HG03565 (cell line): Measurements from ENCODE around the gene CELSR1.
"Not testable (repeated sequence)": the region's sequence is repeated elsewhere in the genome, so short reads cannot be mapped to it uniquely, and the experiment has no call there.

Experiments
- ATAC-seq: cut with Tn5 transposase; IDR thresholded peaks from one replicate; pipeline ENCODE4 v1.9.1; 2021; ENCODE audit warnings: mild to moderate bottlenecking, moderate library complexity; ENCODE audit not compliant: unreplicated experiment

Gene CELSR1

DNA sequence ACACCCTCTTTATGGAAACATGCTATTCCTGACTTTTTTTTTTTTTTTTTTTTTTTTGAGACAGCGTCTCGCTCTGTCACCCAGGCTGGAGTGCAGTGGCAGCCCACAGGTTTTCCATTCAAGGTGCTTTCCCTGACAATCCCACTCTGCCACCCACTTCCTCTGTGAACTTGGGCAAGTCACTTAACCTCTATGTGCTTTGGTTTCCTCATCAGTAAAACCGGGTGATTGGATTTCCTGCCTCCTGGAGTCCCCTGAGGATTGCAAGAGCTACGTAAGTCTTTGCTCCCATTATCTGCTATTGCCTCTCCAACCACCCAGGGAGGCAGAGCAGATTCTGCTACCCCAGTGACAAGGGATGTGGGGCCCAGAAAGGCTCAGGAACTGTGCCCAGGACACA is 54.1 kb downstream of the CELSR1 start:
- ATAC-seq, result no peak

- no peak for ATAC-seq
Measured at GRCh38 chr22:46482056-46482675, 55.3 kb downstream of the CELSR1 start.

DNA sequence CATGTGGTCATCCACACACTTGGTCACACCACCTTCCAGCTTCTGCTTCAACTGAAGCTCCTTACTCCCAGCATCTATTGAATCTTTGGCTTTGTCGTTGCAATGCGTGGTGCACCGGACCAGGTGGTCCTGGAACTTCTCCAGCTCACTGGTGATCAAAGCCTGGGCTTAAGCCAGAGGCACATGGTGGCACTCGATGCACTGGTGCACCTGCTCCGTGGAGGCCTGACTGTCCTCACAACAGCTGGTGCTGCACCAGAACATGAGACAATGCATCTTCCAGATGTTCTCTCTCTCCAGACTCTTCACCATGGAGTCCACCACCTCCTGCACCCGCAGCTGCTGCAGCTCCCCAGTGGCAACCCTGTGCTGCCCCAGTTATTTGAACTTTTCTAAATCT is 56.0 kb downstream of the CELSR1 start:
- no peak for ATAC-seq

GRCh38 chr22:46480396-46480795 is 57.0 kb downstream of the CELSR1 start:
- no peak for ATAC-seq

- ATAC-seq, result no peak
Measured at GRCh38 chr22:46479046-46479445, 58.4 kb downstream of the CELSR1 start.

DNA sequence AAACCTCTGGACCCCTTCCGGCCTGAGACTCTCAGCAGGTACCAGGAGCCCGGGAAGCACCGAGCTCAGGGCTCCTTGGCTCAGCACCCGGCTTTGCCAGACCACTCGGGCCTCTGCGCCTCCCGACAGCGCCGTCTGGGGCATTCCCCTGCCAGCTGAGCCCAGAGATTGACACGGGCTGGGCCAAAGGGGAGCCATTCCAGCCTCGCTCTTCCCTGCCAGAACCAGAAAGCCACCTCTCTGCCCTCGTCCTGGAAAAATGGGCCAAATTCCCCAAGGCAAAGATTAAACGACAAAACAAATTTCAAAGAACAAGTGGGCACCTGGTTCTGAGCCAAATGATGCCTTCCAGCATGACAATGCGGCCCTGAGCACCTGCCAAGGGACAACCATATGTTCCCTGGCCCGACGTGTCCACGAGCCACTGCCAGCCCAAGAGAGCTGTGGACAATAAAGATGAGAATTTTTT is 59.3 kb downstream of the CELSR1 start:
- no peak for ATAC-seq

- ATAC-seq, result no peak
Measured at GRCh38 chr22:46476547-46476941, 60.9 kb downstream of the CELSR1 start.

GRCh38 chr22:46473896-46474557 is 63.4 kb downstream of the CELSR1 start:
- ATAC-seq, result no peak

- ATAC-seq, result no peak
Measured at GRCh38 chr22:46473021-46473779, 64.2 kb downstream of the CELSR1 start.

DNA sequence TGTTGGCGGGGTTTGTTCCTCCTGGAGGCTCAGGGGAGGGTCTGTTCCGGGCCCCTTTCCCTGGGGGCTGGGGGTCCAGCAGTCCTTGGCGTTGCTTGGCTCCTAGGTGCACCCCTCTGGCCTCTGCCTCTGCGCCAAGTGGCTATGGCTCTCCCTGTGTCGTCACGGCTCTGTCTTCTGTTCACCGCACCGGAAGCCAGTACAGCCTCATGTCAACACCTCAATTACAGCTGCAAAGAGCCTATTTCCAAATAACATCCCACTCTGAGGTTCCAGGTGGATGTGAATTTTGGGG is 64.8 kb downstream of the CELSR1 start:
- ATAC-seq, result no peak

GRCh38 chr22:46471901-46472721 is 65.3 kb downstream of the CELSR1 start:
- ATAC-seq, result no peak

DNA sequence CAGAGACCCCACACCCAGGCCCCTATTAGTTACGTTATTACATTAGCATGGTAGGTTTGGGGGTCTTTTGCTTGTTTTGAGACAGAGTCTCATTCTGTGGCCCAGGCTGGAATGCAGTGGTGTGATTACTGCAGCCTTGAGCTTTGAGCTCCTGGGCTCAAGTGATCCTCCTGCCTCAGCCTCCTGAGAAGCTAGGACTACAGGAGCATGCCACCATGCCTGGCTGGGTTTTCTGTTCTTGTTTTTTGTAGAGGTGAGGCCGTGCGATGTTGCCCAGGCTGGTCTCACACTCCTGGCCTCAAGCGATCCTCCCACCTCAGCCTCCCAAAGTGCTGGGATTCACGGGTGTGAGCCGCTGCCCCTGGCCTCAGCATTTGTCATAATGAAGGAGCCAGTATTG is 66.1 kb downstream of the CELSR1 start:
- ATAC-seq, result not testable (repeated sequence)

DNA sequence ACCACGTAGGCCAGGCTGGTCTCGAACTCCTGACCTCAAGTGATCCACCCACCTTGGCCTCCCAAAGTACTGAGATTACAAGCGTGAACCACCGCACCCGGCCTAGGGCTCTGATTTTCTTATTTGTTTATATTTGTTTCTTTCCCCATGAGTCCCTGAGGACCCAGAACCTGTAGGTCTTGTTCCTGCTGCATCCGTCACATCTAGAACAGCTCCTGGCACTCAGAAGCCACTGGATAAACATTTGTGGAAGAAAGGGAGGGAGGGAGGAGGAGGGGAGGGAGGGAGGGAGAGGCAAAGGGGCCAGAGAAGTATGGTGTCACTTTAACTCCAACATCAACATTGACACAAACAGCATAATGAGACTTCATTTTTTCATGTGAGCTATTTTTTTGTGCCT is 67.7 kb downstream of the CELSR1 start:
- no peak for ATAC-seq

DNA sequence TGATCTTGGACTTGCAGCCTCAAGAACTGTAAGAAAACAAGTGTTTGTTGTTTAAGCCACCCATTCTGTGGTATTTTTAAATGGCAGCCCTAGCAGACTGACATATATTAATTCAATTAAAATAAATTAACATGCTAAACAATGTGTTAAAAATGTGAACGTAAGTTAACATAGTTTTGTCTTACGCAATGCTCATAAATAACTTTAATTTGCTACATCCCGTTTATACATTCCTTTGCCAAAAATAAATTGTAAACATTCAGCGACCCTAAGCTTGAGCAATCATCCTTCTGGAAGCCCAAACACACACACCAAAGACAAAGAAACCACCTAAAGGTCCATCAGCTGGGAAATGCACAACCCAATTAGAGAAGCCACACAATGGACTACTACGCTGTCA is 70.4 kb downstream of the CELSR1 start:
- no peak for ATAC-seq

DNA sequence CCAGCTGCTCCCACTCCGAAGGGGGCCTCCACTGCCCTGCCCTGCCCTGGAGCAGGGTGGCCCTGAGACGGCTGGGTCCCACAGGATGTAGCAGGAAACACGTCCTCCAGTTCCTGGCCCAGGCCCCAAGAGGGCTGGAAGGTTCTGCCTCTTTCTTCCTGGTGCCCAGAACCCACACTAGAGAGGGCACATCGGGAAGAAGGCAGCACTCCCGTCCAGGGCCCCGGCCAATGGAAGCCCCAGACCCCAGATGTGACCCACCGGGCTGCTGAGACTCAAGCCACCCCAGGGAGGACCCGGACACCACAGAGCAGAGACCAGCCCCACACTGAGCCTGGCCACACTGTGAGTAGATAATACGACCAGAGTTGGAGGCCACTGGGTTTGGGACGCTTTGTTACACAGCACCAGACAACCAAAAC is 71.2 kb downstream of the CELSR1 start:
- no peak for ATAC-seq

DNA sequence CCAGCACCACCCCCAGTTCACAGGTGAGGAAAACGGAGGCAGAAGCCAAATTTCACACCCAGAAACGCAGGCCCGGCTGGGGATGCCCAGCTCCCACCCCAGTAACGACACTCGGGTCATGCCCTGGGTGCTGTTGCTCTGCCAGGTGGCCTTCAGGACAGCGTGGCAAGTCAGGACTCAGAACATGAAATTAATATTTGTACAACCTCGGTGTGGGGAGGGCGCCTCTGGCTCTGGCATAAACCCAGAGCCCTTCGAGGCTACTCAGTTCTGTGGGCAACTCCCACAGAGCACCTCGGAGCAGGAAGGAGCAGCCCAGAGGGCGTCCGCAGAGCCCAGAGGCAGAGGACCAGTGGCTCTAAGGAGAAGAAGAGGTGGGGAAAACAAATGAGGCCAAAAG is 71.6 kb downstream of the CELSR1 start:
- no peak for ATAC-seq

DNA sequence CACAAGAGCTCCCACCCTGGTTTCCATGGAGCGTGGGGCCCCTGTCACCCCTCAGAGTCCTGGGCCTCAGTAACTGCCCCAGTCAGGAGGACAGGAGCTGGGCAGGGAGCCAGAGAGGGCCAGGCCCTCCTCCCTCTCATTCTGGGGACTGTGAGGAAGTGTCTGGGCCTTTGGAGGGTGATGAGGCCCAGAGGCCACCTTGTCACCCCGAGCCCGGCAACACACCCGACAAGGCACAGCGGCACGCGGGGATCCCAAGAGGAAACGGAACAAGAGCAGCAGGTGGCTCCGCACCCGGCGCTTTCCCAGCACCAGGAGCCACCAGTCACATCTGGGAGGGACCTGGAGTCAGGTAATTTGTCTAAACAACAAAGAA is 72.1 kb downstream of the CELSR1 start:
- ATAC-seq, result no peak

DNA sequence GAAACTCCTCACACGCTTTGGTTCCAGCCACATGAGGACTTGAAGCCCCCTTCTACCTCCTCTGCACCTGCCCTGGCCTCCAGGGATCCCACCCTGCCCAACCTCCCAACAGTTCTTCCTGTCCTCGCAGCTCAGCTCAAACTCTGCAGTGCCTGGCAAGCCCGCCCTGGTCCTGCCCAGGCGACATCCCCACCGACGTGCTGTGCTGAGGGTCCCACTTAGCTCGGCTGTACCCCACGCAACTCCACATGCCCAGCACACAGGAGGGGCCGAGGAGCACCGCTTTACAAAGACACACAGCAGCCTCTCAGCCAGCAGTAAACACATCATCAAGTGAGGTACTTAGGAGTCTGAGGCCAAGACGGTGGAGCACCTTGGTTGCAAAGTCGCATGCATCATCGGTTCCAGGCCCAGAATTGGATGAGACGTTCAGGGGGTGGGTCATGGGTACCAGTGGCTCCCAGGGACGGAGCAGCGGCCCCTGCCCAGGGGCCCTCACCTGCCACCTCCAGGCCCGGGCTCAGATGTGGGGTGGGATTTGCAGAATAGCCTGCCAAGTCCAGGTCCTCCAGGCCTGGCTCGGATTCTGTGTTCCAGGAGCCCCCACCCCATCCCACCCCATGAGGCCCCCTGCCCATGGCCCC is 72.6 kb downstream of the CELSR1 start:
- no peak for ATAC-seq

- no peak for ATAC-seq
Measured at GRCh38 chr22:46464296-46464695, 73.1 kb downstream of the CELSR1 start.

- ATAC-seq, result no peak
Measured at GRCh38 chr22:46463435-46464227, 73.8 kb downstream of the CELSR1 start.
